Mucosa of gallbladder (tissue), 1 donor: ENCODE measurements around the gene PSENEN. TPM values are rescaled to one million over a fixed set of nuclear protein-coding genes. Genes with fewer than 3 reads are reported as not detected.

Experiments used
- DNase-seq: peaks from one replicate; pipeline ENCODE4 v3.0.0-alpha.2; 2020; ENCODE audit warnings: low spot score
- total RNA-seq: library from RNA; stranded (reverse); gene quantifications from one replicate; pipeline ENCODE4 v1.2.1, GENCODE V29; 2021
- donor health status: DM: no; HTN: no; CAD: no.

Gene PSENEN
- total RNA-seq, 1 donor from 2014 or later = 67.9 TPM

GRCh38 chr19:35733180-35734125 is 12.0 kb upstream of the PSENEN start:
- DNase-seq = no peak

GRCh38 chr19:35734273-35734672 is 11.2 kb upstream of the PSENEN start:
- DNase-seq = no peak

GRCh38 chr19:35734889-35735288 is 10.6 kb upstream of the PSENEN start:
- DNase-seq = no peak

GRCh38 chr19:35736913-35737886 is 8.3 kb upstream of the PSENEN start:
- DNase-seq = no peak

GRCh38 chr19:35738021-35738886 is 7.2 kb upstream of the PSENEN start:
- no peak for DNase-seq

GRCh38 chr19:35738887-35739229 is 6.6 kb upstream of the PSENEN start:
- DNase-seq = no peak

GRCh38 chr19:35739275-35740107 is 6.0 kb upstream of the PSENEN start:
- no peak for DNase-seq

- DNase-seq = no peak
Measured at GRCh38 chr19:35740108-35740422, 5.4 kb upstream of the PSENEN start.

- peak; percentile 97 for DNase-seq
Measured at GRCh38 chr19:35740423-35741202, 4.8 kb upstream of the PSENEN start.

GRCh38 chr19:35741203-35741515 is 4.3 kb upstream of the PSENEN start:
- no peak for DNase-seq

GRCh38 chr19:35742121-35742724 is 3.2 kb upstream of the PSENEN start, which contains the start of gene IGFLR1:
Gene IGFLR1 (minus strand): TSS chr19:35742452. CDS start chr19:35741180, 1,272 bp downstream.
- DNase-seq = no peak

GRCh38 chr19:35743640-35744429 is 1.6 kb upstream of the PSENEN start:
- DNase-seq = no peak

- peak; percentile 96 for DNase-seq
Measured at GRCh38 chr19:35744430-35745327, 772 bp upstream of the PSENEN start.

GRCh38 chr19:35746087-35746462 is 624 bp downstream of the PSENEN start:
- no peak for DNase-seq

- no peak for DNase-seq
Measured at GRCh38 chr19:35746531-35746930, 1.1 kb downstream of the PSENEN start.

GRCh38 chr19:35748106-35749020 is 2.9 kb downstream of the PSENEN start, which contains the start of gene LIN37:
Gene LIN37 (plus strand): TSS chr19:35748576. CDS start chr19:35748725, 149 bp downstream.
- peak; percentile 99 for DNase-seq
